ENCODE results near the gene CDH23.

The CDH23 gene

GRCh38 chr10:71522442-71523144 lies 125.9 kb downstream of the CDH23 start:
- H2AFZ ChIP-seq (ENCODE audit: low read depth) = no peak overlapping the region
- H3K4me3 ChIP-seq (IDR thresholded peaks at IDR 0.05; ENCODE audit: insufficient read depth, low read depth, low read length) = no peak overlapping the region
- H3K27ac ChIP-seq = no peak overlapping the region
- no peaks in the 10 kb centered on the region for H3K36me3 ChIP-seq (ENCODE audit: insufficient read depth)
- H3K79me2 ChIP-seq (ENCODE audit: insufficient read depth, low read depth) = no peaks in the 10 kb centered on the region
- TF ChIP-seq CTCF (conservative IDR thresholded peaks at IDR 0.05; ENCODE audit: low read depth, low read length) = no peak
- no peak overlapping the region for H3K9ac ChIP-seq
- no peak overlapping the region for H3K4me2 ChIP-seq
- no peaks in the 10 kb centered on the region for H3K4me1 ChIP-seq (ENCODE audit: low read depth, poor library complexity, severe bottlenecking)
- H4K20me1 ChIP-seq (ENCODE audit: insufficient read depth) = no peaks in the 10 kb centered on the region
- H3K27me3 ChIP-seq (ENCODE audit: insufficient read depth, low read depth) = peaks cover 60% of the 10 kb centered on the region

- Histone ChIP-seq H3K79me2 (ENCODE audit: insufficient read depth, low read depth) (no peaks in the 10 kb centered on the region), H3K4me1 (ENCODE audit: low read depth, poor library complexity, severe bottlenecking) (no peaks in the 10 kb centered on the region), H3K4me3 (IDR thresholded peaks at IDR 0.05; ENCODE audit: insufficient read depth, low read depth, low read length) (no peak overlapping the region), H3K27me3 (ENCODE audit: insufficient read depth, low read depth) (peaks cover 70% of the 10 kb centered on the region), H3K27ac (no peak overlapping the region), H3K4me2 (no peak overlapping the region), H3K9ac (no peak overlapping the region), H3K36me3 (ENCODE audit: insufficient read depth) (no peaks in the 10 kb centered on the region), H2AFZ (ENCODE audit: low read depth) (no peak overlapping the region), H4K20me1 (ENCODE audit: insufficient read depth) (no peaks in the 10 kb centered on the region)
- TF ChIP-seq CTCF (conservative IDR thresholded peaks at IDR 0.05; ENCODE audit: low read depth, low read length) = no peak
Measured at GRCh38 chr10:71523756-71524155, 127.0 kb downstream of the CDH23 start.

GRCh38 chr10:71525092-71525491 lies 128.4 kb downstream of the CDH23 start:
- no peak overlapping the region for H3K27ac ChIP-seq
- H3K4me1 ChIP-seq (ENCODE audit: low read depth, poor library complexity, severe bottlenecking) = no peaks in the 10 kb centered on the region
- H3K79me2 ChIP-seq (ENCODE audit: insufficient read depth, low read depth) = no peaks in the 10 kb centered on the region
- H3K36me3 ChIP-seq (ENCODE audit: insufficient read depth) = no peaks in the 10 kb centered on the region
- peaks cover 75% of the 10 kb centered on the region for H3K27me3 ChIP-seq (ENCODE audit: insufficient read depth, low read depth)
- H4K20me1 ChIP-seq (ENCODE audit: insufficient read depth) = no peaks in the 10 kb centered on the region
- no peak for TF ChIP-seq CTCF (conservative IDR thresholded peaks at IDR 0.05; ENCODE audit: low read depth, low read length)
- H2AFZ ChIP-seq (ENCODE audit: low read depth) = no peak overlapping the region
- H3K9ac ChIP-seq = no peak overlapping the region
- H3K4me3 ChIP-seq (IDR thresholded peaks at IDR 0.05; ENCODE audit: insufficient read depth, low read depth, low read length) = no peak overlapping the region
- no peak overlapping the region for H3K4me2 ChIP-seq

- no peaks in the 10 kb centered on the region for H3K36me3 ChIP-seq (ENCODE audit: insufficient read depth)
- H3K4me2 ChIP-seq = no peak overlapping the region
- H3K79me2 ChIP-seq (ENCODE audit: insufficient read depth, low read depth) = no peaks in the 10 kb centered on the region
- TF ChIP-seq CTCF (conservative IDR thresholded peaks at IDR 0.05; ENCODE audit: low read depth, low read length) = no peak
- no peak overlapping the region for H2AFZ ChIP-seq (ENCODE audit: low read depth)
- H4K20me1 ChIP-seq (ENCODE audit: insufficient read depth) = no peaks in the 10 kb centered on the region
- H3K4me3 ChIP-seq (IDR thresholded peaks at IDR 0.05; ENCODE audit: insufficient read depth, low read depth, low read length) = no peak overlapping the region
- H3K9ac ChIP-seq = no peak overlapping the region
- H3K4me1 ChIP-seq (ENCODE audit: low read depth, poor library complexity, severe bottlenecking) = no peaks in the 10 kb centered on the region
- H3K27ac ChIP-seq = no peak overlapping the region
- H3K27me3 ChIP-seq (ENCODE audit: insufficient read depth, low read depth) = peaks cover 80% of the 10 kb centered on the region
Measured at GRCh38 chr10:71525721-71526120, 129.0 kb downstream of the CDH23 start.
